IgD-negative memory B cell (primary cell): ENCODE results near the gene ANO5. TPM values are rescaled to one million over a fixed set of nuclear protein-coding genes. Genes with fewer than 3 reads are reported as not detected.
"Not testable (repeated sequence)": the region's sequence is repeated elsewhere in the genome, so short reads cannot be mapped to it uniquely, and the experiment has no call there.

Experiments
- H3K27ac Mint-ChIP-seq, 3 donors: one replicate each; pipeline ENCODE4 v1.8.0; 2020 to 2022; ENCODE audit warnings: mild to moderate bottlenecking in 3 of 3, mixed read lengths in 3 of 3, moderate library complexity in 1 of 3
- H3K27me3 Mint-ChIP-seq: one replicate; pipeline ENCODE4 v1.8.0; 2021; ENCODE audit warnings: mixed read lengths
- H3K36me3 Mint-ChIP-seq: one replicate; pipeline ENCODE4 v1.8.0; 2020; ENCODE audit warnings: mild to moderate bottlenecking, mixed read lengths
- H3K4me1 Mint-ChIP-seq, 3 donors: one replicate each; pipeline ENCODE4 v1.8.0; 2020 to 2022; ENCODE audit warnings: mixed read lengths in 3 of 3, mild to moderate bottlenecking in 1 of 3
- H3K4me3 Mint-ChIP-seq, 4 donors: one replicate each; pipeline ENCODE4 v1.8.0; 2020 to 2022; ENCODE audit warnings: mild to moderate bottlenecking in 4 of 4, mixed read lengths in 4 of 4, moderate library complexity in 3 of 4
- H3K9me3 Mint-ChIP-seq, 3 donors: one replicate each; pipeline ENCODE4 v1.8.0; 2020 to 2021; ENCODE audit warnings: mixed read lengths in 3 of 3, mild to moderate bottlenecking in 1 of 3
- polyA plus RNA-seq: library from polyadenylated mRNA; unstranded; fragments of 300-500 nt; fragmentation: Illumina TruSeq; gene quantifications from one replicate; pipeline ENCODE4 v1.2.3, GENCODE V29; 2021

The ANO5 gene
- polyA plus RNA-seq, 1 donor from 2014 or later: not detected

GRCh38 chr11:22244986-22245592 lies 52.2 kb downstream of the ANO5 start:
- Mint-ChIP-seq H3K4me1 (no peaks in the 10 kb centered on the region), H3K9me3 (no peaks in the 10 kb centered on the region), H3K27me3 (peaks cover 1% of the 10 kb centered on the region), H3K4me3 (no peak overlapping the region), H3K27ac (no peak overlapping the region), H3K36me3 (no peaks in the 10 kb centered on the region)

- no peak overlapping the region for H3K4me3 Mint-ChIP-seq
- no peak overlapping the region for H3K27ac Mint-ChIP-seq
- H3K9me3 Mint-ChIP-seq: no peaks in the 10 kb centered on the region
- no peaks in the 10 kb centered on the region for H3K4me1 Mint-ChIP-seq
- H3K27me3 Mint-ChIP-seq: peaks cover 1% of the 10 kb centered on the region
- no peaks in the 10 kb centered on the region for H3K36me3 Mint-ChIP-seq
Observed at GRCh38 chr11:22246992-22247391, 54.1 kb downstream of the ANO5 start.

DNA sequence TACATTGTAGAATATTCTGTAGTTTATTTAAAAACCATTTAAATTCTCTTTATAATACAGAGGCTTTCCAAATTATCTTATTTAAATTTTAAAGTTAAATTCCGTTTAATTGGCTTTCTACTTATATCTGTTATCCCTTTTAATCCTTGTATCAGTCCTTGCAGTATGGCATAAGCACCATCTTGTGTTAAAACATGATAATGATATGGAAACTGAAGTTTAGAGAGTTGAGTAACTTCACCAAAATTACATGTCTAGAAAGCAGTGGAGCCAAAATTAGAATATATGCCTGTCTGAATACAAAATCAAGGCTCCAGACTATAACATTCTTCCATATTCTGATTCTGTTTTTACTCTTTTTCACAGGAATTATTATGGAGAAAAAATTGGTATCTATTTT lies 57.0 kb downstream of the ANO5 start:
- H3K4me1 Mint-ChIP-seq: no peaks in the 10 kb centered on the region
- H3K4me3 Mint-ChIP-seq: no peak overlapping the region
- peaks cover 1% of the 10 kb centered on the region for H3K27me3 Mint-ChIP-seq
- no peaks in the 10 kb centered on the region for H3K9me3 Mint-ChIP-seq
- H3K27ac Mint-ChIP-seq: no peak overlapping the region
- H3K36me3 Mint-ChIP-seq: no peaks in the 10 kb centered on the region

- no peaks in the 10 kb centered on the region for H3K4me1 Mint-ChIP-seq
- H3K4me3 Mint-ChIP-seq: no peak overlapping the region
- H3K36me3 Mint-ChIP-seq: no peaks in the 10 kb centered on the region
- H3K27me3 Mint-ChIP-seq: no peaks in the 10 kb centered on the region
- no peak overlapping the region for H3K27ac Mint-ChIP-seq
- H3K9me3 Mint-ChIP-seq: no peaks in the 10 kb centered on the region
Observed at GRCh38 chr11:22256876-22257275, 64.0 kb downstream of the ANO5 start.

DNA sequence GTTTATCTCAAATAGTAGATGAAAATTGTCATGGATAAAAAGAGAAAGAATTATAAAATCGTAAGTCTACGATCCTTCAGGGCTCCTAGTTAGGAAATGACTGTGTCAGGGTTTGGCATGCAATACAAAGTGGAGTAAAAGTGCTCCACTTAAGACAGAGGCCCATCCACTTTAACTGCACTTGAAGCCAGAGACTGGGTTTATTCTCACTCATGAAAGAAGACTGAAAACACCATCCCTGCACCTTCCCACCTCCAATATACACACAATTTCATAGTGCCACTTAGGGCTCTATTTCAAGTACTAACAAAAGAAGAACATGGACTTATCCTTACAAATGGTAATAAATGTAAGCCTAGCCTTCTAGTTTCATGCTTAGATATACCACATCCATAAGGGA lies 70.7 kb downstream of the ANO5 start:
- Mint-ChIP-seq H3K9me3 (peaks cover 0 to 3% (median 0%) of the 10 kb centered on the region in 3 donors), H3K27me3 (no peaks in the 10 kb centered on the region)

DNA sequence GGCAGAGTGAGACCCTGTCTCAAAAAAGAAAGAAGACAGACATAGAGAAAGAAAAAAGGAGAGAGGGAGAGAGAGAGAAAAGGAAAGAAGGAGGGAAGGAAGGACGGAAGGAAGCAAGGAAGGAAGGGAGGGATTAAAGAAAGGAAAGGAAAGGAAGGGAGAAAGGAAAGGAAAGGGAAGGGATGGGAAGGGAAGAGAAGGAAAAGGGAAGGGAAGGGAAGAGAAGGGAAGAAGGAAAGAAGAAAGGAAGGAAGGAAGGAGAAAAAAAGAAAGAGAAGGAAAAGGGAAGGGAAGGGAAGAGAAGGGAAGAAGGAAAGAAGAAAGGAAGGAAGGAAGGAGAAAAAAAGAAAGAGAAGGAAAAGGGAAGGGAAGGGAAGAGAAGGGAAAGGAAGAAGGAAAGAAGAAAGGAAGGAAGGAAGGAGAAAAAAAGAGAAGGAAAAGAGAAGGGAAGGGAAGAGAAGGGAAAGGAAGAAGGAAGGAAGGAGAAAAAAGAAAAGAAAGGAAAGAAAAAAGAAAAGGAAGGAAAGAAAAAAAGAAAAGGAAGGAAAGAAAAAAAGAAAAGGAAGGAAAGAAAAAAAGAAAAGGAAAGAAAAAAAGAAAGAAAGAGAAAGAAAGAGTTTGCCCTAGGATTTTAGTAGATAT lies 76.2 kb downstream of the ANO5 start:
- not testable (repeated sequence) for H3K27ac Mint-ChIP-seq, H3K9me3 Mint-ChIP-seq, H3K4me3 Mint-ChIP-seq, H3K4me1 Mint-ChIP-seq, H3K27me3 Mint-ChIP-seq, H3K36me3 Mint-ChIP-seq

More for the DNA sequence above, 70.7 kb downstream of the ANO5 start:
- Mint-ChIP-seq H3K36me3 (no peaks in the 10 kb centered on the region), H3K4me1 (no peaks in the 10 kb centered on the region), H3K27ac (no peak overlapping the region), H3K4me3 (no peak overlapping the region)

- Mint-ChIP-seq H3K27ac (no peak overlapping the region), H3K27me3 (no peaks in the 10 kb centered on the region), H3K36me3 (no peaks in the 10 kb centered on the region), H3K9me3 (no peaks in the 10 kb centered on the region), H3K4me1 (no peaks in the 10 kb centered on the region), H3K4me3 (no peak overlapping the region)
Observed at GRCh38 chr11:22273781-22274180, 80.9 kb downstream of the ANO5 start.

GRCh38 chr11:22275600-22275999 lies 82.7 kb downstream of the ANO5 start:
- Mint-ChIP-seq H3K27ac (no peak overlapping the region), H3K4me1 (no peaks in the 10 kb centered on the region), H3K4me3 (no peak overlapping the region), H3K27me3 (no peaks in the 10 kb centered on the region), H3K9me3 (no peaks in the 10 kb centered on the region), H3K36me3 (no peaks in the 10 kb centered on the region)

- Mint-ChIP-seq H3K4me1 (no peaks in the 10 kb centered on the region), H3K27me3 (no peaks in the 10 kb centered on the region), H3K27ac (no peak overlapping the region), H3K9me3 (no peaks in the 10 kb centered on the region), H3K4me3 (no peak overlapping the region), H3K36me3 (no peaks in the 10 kb centered on the region)
Observed at GRCh38 chr11:22276535-22276934, 83.7 kb downstream of the ANO5 start.

- H3K9me3 Mint-ChIP-seq, H3K27ac Mint-ChIP-seq, H3K4me1 Mint-ChIP-seq, H3K36me3 Mint-ChIP-seq, H3K27me3 Mint-ChIP-seq, H3K4me3 Mint-ChIP-seq: not testable (repeated sequence)
Observed at GRCh38 chr11:22284991-22285390, 92.1 kb downstream of the ANO5 start.

DNA sequence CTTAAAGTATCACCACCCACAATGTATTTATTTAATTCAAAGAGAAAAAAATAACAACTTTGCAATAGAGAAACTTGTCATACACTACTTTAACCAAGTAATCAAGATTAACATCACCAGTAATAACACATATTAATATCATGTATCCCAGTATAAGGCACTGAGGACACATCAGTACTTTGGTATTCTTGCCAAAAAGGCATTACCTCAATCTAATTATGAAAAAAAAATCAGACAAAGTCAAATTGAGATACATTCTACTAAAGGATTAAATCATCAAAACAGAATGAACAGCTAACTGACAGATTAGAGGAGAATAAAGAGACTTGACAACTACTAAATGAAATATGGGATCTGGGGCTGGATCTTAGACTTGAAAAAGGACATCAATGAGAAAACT lies 109.5 kb downstream of the ANO5 start:
- H3K4me3 Mint-ChIP-seq: no peak overlapping the region
- no peaks in the 10 kb centered on the region for H3K9me3 Mint-ChIP-seq
- no peaks in the 10 kb centered on the region for H3K27me3 Mint-ChIP-seq
- no peak overlapping the region for H3K27ac Mint-ChIP-seq
- H3K36me3 Mint-ChIP-seq: no peaks in the 10 kb centered on the region
- peaks cover 0 to 2% (median 0%) of the 10 kb centered on the region in 3 donors for H3K4me1 Mint-ChIP-seq

GRCh38 chr11:22304337-22304961 lies 111.6 kb downstream of the ANO5 start:
- Mint-ChIP-seq H3K4me1 (peaks cover 0 to 2% (median 0%) of the 10 kb centered on the region in 3 donors), H3K27me3 (no peaks in the 10 kb centered on the region), H3K9me3 (no peaks in the 10 kb centered on the region), H3K4me3 (no peak overlapping the region), H3K36me3 (no peaks in the 10 kb centered on the region), H3K27ac (no peak overlapping the region)

- Mint-ChIP-seq H3K4me1 (no peaks in the 10 kb centered on the region), H3K4me3 (no peak overlapping the region), H3K36me3 (no peaks in the 10 kb centered on the region), H3K9me3 (no peaks in the 10 kb centered on the region), H3K27ac (no peak overlapping the region), H3K27me3 (no peaks in the 10 kb centered on the region)
Observed at GRCh38 chr11:22317656-22318055, 124.8 kb downstream of the ANO5 start.

DNA sequence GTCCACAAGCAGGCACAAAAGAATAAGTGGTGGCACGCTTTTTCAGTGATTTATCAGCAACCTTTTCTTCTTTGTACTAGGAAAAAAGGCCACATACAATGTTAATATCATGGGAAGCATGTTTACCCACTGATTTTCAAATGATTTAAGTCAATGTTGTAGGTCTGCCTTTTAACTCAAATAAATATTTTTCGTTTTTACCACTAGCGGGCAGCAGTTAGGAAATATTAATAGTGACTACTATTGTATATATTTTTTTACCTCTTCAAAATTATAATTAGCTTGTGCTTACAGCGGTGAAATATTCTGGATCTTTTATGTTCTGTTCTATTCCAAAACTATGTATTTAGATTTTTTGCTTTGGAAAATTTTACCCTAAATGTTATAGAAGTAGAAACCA lies 138.9 kb downstream of the ANO5 start:
- Mint-ChIP-seq H3K27ac (no peak overlapping the region), H3K27me3 (peaks cover 2% of the 10 kb centered on the region), H3K4me1 (no peaks in the 10 kb centered on the region), H3K4me3 (no peak overlapping the region), H3K9me3 (no peaks in the 10 kb centered on the region), H3K36me3 (no peaks in the 10 kb centered on the region)
